Activated T-helper 9 cell treated with anti-CD3 and anti-CD28 coated beads, Interleukin-2, amount 50 U/mL, for 16 hours (primary cell): ENCODE data around the gene TUB.

Source experiments
- DNase-seq: peaks from one replicate; pipeline ENCODE4 v3.0.0-alpha.2; 2020; ENCODE audit warnings: low read depth

Gene TUB

GRCh38 chr11:8045839-8046238 lies 35.2 kb upstream of the TUB start:
- no peak for DNase-seq

GRCh38 chr11:8047382-8047781 lies 33.6 kb upstream of the TUB start:
- no peak for DNase-seq

- DNase-seq: no peak
Observed at GRCh38 chr11:8049084-8049483, 31.9 kb upstream of the TUB start.

- no peak for DNase-seq
Observed at GRCh38 chr11:8055091-8055835, 25.7 kb upstream of the TUB start.

- no peak for DNase-seq
Observed at GRCh38 chr11:8055836-8056526, 25.0 kb upstream of the TUB start.

- DNase-seq: no peak
Observed at GRCh38 chr11:8056810-8057463, 24.1 kb upstream of the TUB start.

- no peak for DNase-seq
Observed at GRCh38 chr11:8058216-8058615, 22.8 kb upstream of the TUB start.

GRCh38 chr11:8059030-8059429 lies 22.0 kb upstream of the TUB start:
- DNase-seq: no peak

- no peak for DNase-seq
Observed at GRCh38 chr11:8059571-8060011, 21.4 kb upstream of the TUB start.

- DNase-seq: no peak
Observed at GRCh38 chr11:8060146-8060719, 20.8 kb upstream of the TUB start.

- no peak for DNase-seq
Observed at GRCh38 chr11:8060801-8061554, 20.0 kb upstream of the TUB start.

GRCh38 chr11:8061555-8062428 lies 19.2 kb upstream of the TUB start:
- DNase-seq: no peak

- DNase-seq: no peak
Observed at GRCh38 chr11:8062781-8063257, 18.2 kb upstream of the TUB start.

- DNase-seq: no peak
Observed at GRCh38 chr11:8063324-8063723, 17.7 kb upstream of the TUB start.

GRCh38 chr11:8065031-8065430 lies 16.0 kb upstream of the TUB start:
- DNase-seq: no peak

GRCh38 chr11:8066036-8066910 lies 14.7 kb upstream of the TUB start:
- no peak for DNase-seq

GRCh38 chr11:8066911-8067455 lies 14.0 kb upstream of the TUB start:
- no peak for DNase-seq

- no peak for DNase-seq
Observed at GRCh38 chr11:8067567-8067928, 13.5 kb upstream of the TUB start.

- no peak for DNase-seq
Observed at GRCh38 chr11:8067929-8068575, 13.0 kb upstream of the TUB start.
